Endothelial cell of umbilical vein (primary cell): ENCODE results near the gene EGFL6. TPM values are rescaled to one million over a fixed set of nuclear protein-coding genes. Genes with fewer than 3 reads are reported as not detected.

Source experiments
- BruUV-seq: library from RNA; stranded (reverse); fragments of 400-500 nt; replicated peaks from 2 replicates; lab custom pipeline; 2021; lab: Mats Ljungman, UMichigan
- CTCF ChIA-PET: fragments of 300-600, 350-600 bp; sonication (Branson Sonifier 250); formaldehyde crosslinking; loops from one replicate; lab custom pipeline; 2021; ENCODE audit warnings: antibody characterized with exemption, inconsistent platforms; lab: Charles Lee
- POLR2A ChIA-PET: fragments of 300-600, 350-600 bp; sonication (Branson Sonifier 250); formaldehyde crosslinking; loops from one replicate; lab custom pipeline; 2021; ENCODE audit warnings: antibody characterized with exemption, inconsistent platforms; lab: Charles Lee
- DNase-seq: peaks from one replicate; pipeline ENCODE4 v3.0.0-alpha.2; 2011; ENCODE audit warnings: low read depth, low spot score
- FAIRE-seq: peaks from 2 replicates; lab custom pipeline; 2011; peaks lifted over from hg19 to GRCh38; lab: Jason Lieb, UNC
- H2AFZ ChIP-seq: 2 replicates; pipeline ENCODE4 v1.6.0; 2012; ENCODE audit warnings: low read depth, low read length, control low read depth, inconsistent platforms
- H3K27ac ChIP-seq: 2 replicates; pipeline ENCODE4 v1.5.1; 2011; ENCODE audit warnings: low read depth, mild to moderate bottlenecking, control low read depth, low read length, moderate library complexity; ENCODE audit not compliant: insufficient read depth
- H3K27me3 ChIP-seq, 2 experiments: 2 replicates each; pipeline versions ENCODE4 v1.6.0 to v1.6.1; 2011; ENCODE audit warnings: low read length in 2 of 2, mixed read lengths in 1 of 2; ENCODE audit not compliant: control insufficient read depth in 2 of 2, insufficient read depth in 2 of 2
- H3K36me3 ChIP-seq, 2 experiments: 2 replicates in 1 of 2; 3 replicates in 1 of 2; pipeline ENCODE4 v1.5.1; 2011; ENCODE audit warnings: low read length in 2 of 2, mild to moderate bottlenecking in 1 of 2, moderate library complexity in 1 of 2; ENCODE audit not compliant: control insufficient read depth in 2 of 2, insufficient read depth in 2 of 2; ENCODE audit errors: extremely low read depth in 1 of 2
- H3K4me1 ChIP-seq: 3 replicates; pipeline ENCODE4 v1.5.1; 2011; ENCODE audit warnings: mild to moderate bottlenecking, low read length; ENCODE audit not compliant: control insufficient read depth, insufficient read depth; ENCODE audit errors: extremely low read depth
- H3K4me2 ChIP-seq: 2 replicates; pipeline ENCODE4 v1.6.1; 2011; ENCODE audit warnings: low read length, control low read depth, mixed read lengths; ENCODE audit not compliant: insufficient read depth
- H3K4me3 ChIP-seq, 3 experiments: fragments of 200-600 bp in 1 of 3; sonication (generic), shearing (Covaris generic) in 1 of 3; replicated peaks in 1 of 3; 2 replicates each; pipeline ENCODE4 v1.5.1; 2011 to 2016; ENCODE audit warnings: control low read depth in 3 of 3, low read length in 3 of 3, mild to moderate bottlenecking in 2 of 3, inconsistent platforms in 1 of 3, low read depth in 1 of 3, moderate library complexity in 1 of 3; ENCODE audit not compliant: insufficient read depth in 1 of 3
- H3K79me2 ChIP-seq: 2 replicates; pipeline ENCODE4 v1.6.0; 2012; ENCODE audit warnings: low read length, inconsistent platforms; ENCODE audit not compliant: control insufficient read depth, insufficient read depth
- H3K9ac ChIP-seq: replicated peaks from 2 replicates; pipeline ENCODE3; 2011; ENCODE audit warnings: low read length, control low read depth; ENCODE audit not compliant: insufficient read depth; ENCODE audit errors: extremely low read depth
- H3K9me1 ChIP-seq: replicated peaks from 3 replicates; pipeline ENCODE4 v1.6.0; 2011; ENCODE audit warnings: mild to moderate bottlenecking, low read length; ENCODE audit not compliant: control insufficient read depth, insufficient read depth; ENCODE audit errors: extremely low read depth
- H3K9me3 ChIP-seq: replicated peaks from 2 replicates; pipeline ENCODE4 v1.5.1; 2012; ENCODE audit warnings: low read length, inconsistent platforms; ENCODE audit not compliant: control insufficient read depth, insufficient read depth
- H4K20me1 ChIP-seq: replicated peaks from 2 replicates; pipeline ENCODE3; 2011; ENCODE audit warnings: mild to moderate bottlenecking, low read length; ENCODE audit not compliant: control insufficient read depth, insufficient read depth; ENCODE audit errors: extremely low read depth
- CTCF ChIP-seq, 2 donors: IDR thresholded peaks; 1 replicate in 1 of 2; 2 replicates in 1 of 2; pipeline ENCODE4 v1.5.1; 2011; ENCODE audit warnings: low read length in 2 of 2, mild to moderate bottlenecking in 2 of 2, moderate library complexity in 2 of 2, control low read depth in 1 of 2, inconsistent platforms in 1 of 2, low read depth in 1 of 2; ENCODE audit not compliant: insufficient read depth in 1 of 2; ENCODE audit errors: extremely low read depth in 1 of 2
- EZH2 ChIP-seq: IDR thresholded peaks from 2 replicates; pipeline ENCODE4 v1.6.1; 2012; ENCODE audit warnings: borderline replicate concordance, low read depth, mild to moderate bottlenecking, moderate library complexity, low read length, inconsistent platforms; ENCODE audit not compliant: severe bottlenecking
- FOS ChIP-seq: IDR thresholded peaks from 2 replicates; pipeline ENCODE4 v1.6.1; 2011; ENCODE audit warnings: mild to moderate bottlenecking, low read length, moderate library complexity, borderline replicate concordance; ENCODE audit not compliant: insufficient read depth
- GATA2 ChIP-seq: IDR thresholded peaks from 2 replicates; pipeline ENCODE4 v1.7.0; 2011; ENCODE audit warnings: low read depth, mild to moderate bottlenecking, moderate library complexity, mixed read lengths, low read length; ENCODE audit not compliant: insufficient read length, insufficient read depth
- JUN ChIP-seq: IDR thresholded peaks from 2 replicates; pipeline ENCODE4 v1.6.1; 2011; ENCODE audit warnings: borderline replicate concordance, low read depth; ENCODE audit not compliant: insufficient read length, insufficient read depth
- MAX ChIP-seq: IDR thresholded peaks from 2 replicates; pipeline ENCODE4 v1.6.1; 2011; ENCODE audit not compliant: insufficient read depth, insufficient read length
- MYC ChIP-seq: IDR thresholded peaks from one replicate; pipeline ENCODE4 v1.6.1; 2011; ENCODE audit warnings: mild to moderate bottlenecking, low read depth, low read length
- POLR2A ChIP-seq: IDR thresholded peaks from 2 replicates; pipeline ENCODE4 v1.6.1; 2012; ENCODE audit warnings: low read depth, mild to moderate bottlenecking, control low read depth, low read length
- POLR2AphosphoS5 ChIP-seq: IDR thresholded peaks from 2 replicates; pipeline ENCODE4 v1.6.1; 2012; ENCODE audit warnings: low read depth, mild to moderate bottlenecking, control low read depth, low read length, moderate library complexity; ENCODE audit not compliant: insufficient read depth
- dilution Hi-C: fragments of 300-500 bp; cut with MboI; formaldehyde crosslinking; loops from one replicate; pipeline ENCODE4 v1.15.0; 2019; ENCODE audit warnings: low sequenced_read_pairs; ENCODE audit not compliant: extremely low pct_ligation_motif_present
- intact Hi-C: fragments of 100-400 bp; cut with micrococcal nuclease; formaldehyde crosslinking; loops from one replicate; pipeline ENCODE4 v1.10.0; 2022
- polyA plus RNA-seq, 4 experiments: library from polyadenylated mRNA; depleted of rRNA in 3 of 4; stranded (reverse) in 3 of 4; unstranded in 1 of 4; fragments of >200 nt; gene quantifications; 2 replicates each; pipeline versions ENCODE4 v1.2.1 to v1.2.3, GENCODE V29; 2011 to 2012; ENCODE audit warnings: missing spikeins in 1 of 4
- total RNA-seq: library from RNA; stranded (reverse); gene quantifications from 2 replicates; pipeline ENCODE4 v1.2.3, GENCODE V29; 2021

Gene EGFL6
- total and polyA plus RNA-seq, 2 donors (not counting 3 experiments of a cell fraction or from before 2014, with no cell fraction given), result not detected

- H3K79me2 ChIP-seq, result no peaks in the 10 kb centered on the region
- CTCF ChIA-PET, result interaction anchor here (0.9 kb wide), 2 partner anchors 509 to 576 kb away, joined by 3 read pairs; no protein-coding TSS in a partner anchor
- H2AFZ ChIP-seq, result no peak overlapping the region
- H3K27ac ChIP-seq, result no peak overlapping the region
- DNase-seq (no peak), FAIRE-seq (no peak)
- no peak overlapping the region for H3K9ac ChIP-seq
- H4K20me1 ChIP-seq, result no peaks in the 10 kb centered on the region
- peaks cover 7% of the 10 kb centered on the region for H3K4me1 ChIP-seq
- no peaks in the 10 kb centered on the region for H3K36me3 ChIP-seq
- BruUV-seq, result no TSS peak
- no peak overlapping the region for H3K4me3 ChIP-seq
- POLR2A ChIA-PET, result no interaction called here
- no peak overlapping the region for H3K4me2 ChIP-seq
- dilution Hi-C loops (no loop called here), intact Hi-C loops (no loop called here)
- no peaks in the 10 kb centered on the region for H3K9me3 ChIP-seq
- no peak for TF ChIP-seq JUN
- H3K27me3 ChIP-seq, result no peaks in the 10 kb centered on the region
- no peaks in the 10 kb centered on the region for H3K9me1 ChIP-seq
Observed at GRCh38 chrX:13522811-13523210, 46.6 kb upstream of the EGFL6 start.

- Histone ChIP-seq H3K36me3 (no peaks in the 10 kb centered on the region), H3K9me3 (no peaks in the 10 kb centered on the region), H3K79me2 (no peaks in the 10 kb centered on the region), H3K9me1 (no peaks in the 10 kb centered on the region), H3K27ac (no peak overlapping the region), H3K4me3 (no peak overlapping the region), H4K20me1 (no peaks in the 10 kb centered on the region), H3K4me1 (no peaks in the 10 kb centered on the region), H3K27me3 (no peaks in the 10 kb centered on the region), H3K4me2 (no peak overlapping the region), H2AFZ (no peak overlapping the region), H3K9ac (no peak overlapping the region)
- FAIRE-seq, result no peak
- BruUV-seq, result no TSS peak
- CTCF ChIA-PET, result no interaction called here
- intact Hi-C loops (no loop called here), dilution Hi-C loops (no loop called here)
- TF ChIP-seq EZH2 (no peak), CTCF (IDR thresholded peaks at IDR 0.05; ENCODE audit: extremely low read depth in 1 of 2, insufficient read depth in 1 of 2, low read depth in 1 of 2, low read length in 2 of 2) (no peak), MYC (no peak), JUN (no peak), FOS (no peak), POLR2AphosphoS5 (no peak), MAX (no peak), GATA2 (no peak), POLR2A (no peak)
- POLR2A ChIA-PET, result no interaction called here
- DNase-seq, result no peak
Observed at GRCh38 chrX:13533726-13534125, 35.7 kb upstream of the EGFL6 start.
